Choroid plexus epithelial cell (primary cell): Measurements from ENCODE around the gene EWSR1.

ENCODE experiments used
- DNase-seq: peaks from one replicate; pipeline ENCODE4 v3.0.0-alpha.2; 2010; ENCODE audit warnings: low read depth
- H3K4me3 ChIP-seq: 2 replicates; pipeline ENCODE4 v1.5.1; 2011; ENCODE audit warnings: low read depth, mild to moderate bottlenecking, control low read depth, low read length, moderate library complexity
- CTCF ChIP-seq: conservative IDR thresholded peaks from 2 replicates; pipeline ENCODE4 v1.5.1; 2011; ENCODE audit warnings: low read depth, mild to moderate bottlenecking, control low read depth, inconsistent platforms, low read length, moderate library complexity

The EWSR1 gene

GRCh38 chr22:29325356-29325755 lies 57.3 kb downstream of the EWSR1 start:
- DNase-seq = no peak
- no peak for TF ChIP-seq CTCF
- no peak overlapping the region for H3K4me3 ChIP-seq

GRCh38 chr22:29325785-29326315 lies 57.8 kb downstream of the EWSR1 start:
- DNase-seq = no peak
- no peak overlapping the region for H3K4me3 ChIP-seq
- TF ChIP-seq CTCF = no peak

- no peak for TF ChIP-seq CTCF
- H3K4me3 ChIP-seq = no peak overlapping the region
- no peak for DNase-seq
Observed at GRCh38 chr22:29326481-29326880, 58.4 kb downstream of the EWSR1 start.

- TF ChIP-seq CTCF = no peak
- H3K4me3 ChIP-seq = no peak overlapping the region
- no peak for DNase-seq
Observed at GRCh38 chr22:29327089-29327764, 59.2 kb downstream of the EWSR1 start.

- H3K4me3 ChIP-seq = no peak overlapping the region
- DNase-seq = no peak
- no peak for TF ChIP-seq CTCF
Observed at GRCh38 chr22:29328055-29328454, 60.0 kb downstream of the EWSR1 start.

- no peak for DNase-seq
- no peak overlapping the region for H3K4me3 ChIP-seq
- no peak for TF ChIP-seq CTCF
Observed at GRCh38 chr22:29328566-29329500, 60.8 kb downstream of the EWSR1 start.
